ENCODE results near the gene BEX3.

DNA sequence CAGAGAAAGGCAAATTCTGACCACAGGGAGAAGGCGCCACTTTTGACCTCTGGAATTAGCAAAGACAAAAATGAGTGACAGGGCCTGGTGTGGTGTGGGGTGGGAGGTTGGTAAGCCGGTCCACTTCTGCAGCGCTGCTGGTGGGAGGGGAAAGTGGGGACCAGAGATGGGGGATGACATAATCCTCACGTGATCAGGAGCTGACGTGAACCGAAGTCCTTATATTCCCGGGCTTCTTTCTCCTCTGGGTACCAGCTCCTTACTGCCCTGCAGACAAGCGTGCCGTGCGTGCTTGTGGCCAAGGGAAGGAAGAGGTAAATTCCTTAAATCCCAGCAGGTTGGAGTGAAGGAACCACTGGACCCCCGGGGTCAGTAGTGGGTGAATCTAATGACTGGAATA lies 46.3 kb upstream of the BEX3 start, which contains the start of gene TCEAL7:
- TF ChIP-seq POLR2A (IDR thresholded peaks at IDR 0.05): peak; percentile 22 to 55
- TF ChIP-seq, protein P1, sequence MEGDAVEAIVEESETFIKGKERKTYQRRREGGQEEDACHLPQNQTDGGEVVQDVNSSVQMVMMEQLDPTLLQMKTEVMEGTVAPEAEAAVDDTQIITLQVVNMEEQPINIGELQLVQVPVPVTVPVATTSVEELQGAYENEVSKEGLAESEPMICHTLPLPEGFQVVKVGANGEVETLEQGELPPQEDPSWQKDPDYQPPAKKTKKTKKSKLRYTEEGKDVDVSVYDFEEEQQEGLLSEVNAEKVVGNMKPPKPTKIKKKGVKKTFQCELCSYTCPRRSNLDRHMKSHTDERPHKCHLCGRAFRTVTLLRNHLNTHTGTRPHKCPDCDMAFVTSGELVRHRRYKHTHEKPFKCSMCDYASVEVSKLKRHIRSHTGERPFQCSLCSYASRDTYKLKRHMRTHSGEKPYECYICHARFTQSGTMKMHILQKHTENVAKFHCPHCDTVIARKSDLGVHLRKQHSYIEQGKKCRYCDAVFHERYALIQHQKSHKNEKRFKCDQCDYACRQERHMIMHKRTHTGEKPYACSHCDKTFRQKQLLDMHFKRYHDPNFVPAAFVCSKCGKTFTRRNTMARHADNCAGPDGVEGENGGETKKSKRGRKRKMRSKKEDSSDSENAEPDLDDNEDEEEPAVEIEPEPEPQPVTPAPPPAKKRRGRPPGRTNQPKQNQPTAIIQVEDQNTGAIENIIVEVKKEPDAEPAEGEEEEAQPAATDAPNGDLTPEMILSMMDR (IDR thresholded peaks at IDR 0.05): no peak
